Vein endothelial cell (primary cell): ENCODE results near the gene TELO2. TPM values are rescaled to one million over a fixed set of nuclear protein-coding genes. Genes with fewer than 3 reads are reported as not detected.

Source experiments
- total RNA-seq: library from RNA; depleted of rRNA; stranded (reverse); fragments of >200 nt; gene quantifications from 2 replicates; pipeline ENCODE4 v1.2.3, GENCODE V29; 2012

TELO2 gene
- total RNA-seq, result 27.9 and 32.3 TPM in 2 replicates

GRCh38 chr16:1492923-1493745 lies at the start of gene TELO2:
Gene TELO2 (plus strand): TSS chr16:1493360. CDS start chr16:1494282, 922 bp downstream.

GRCh38 chr16:1443980-1444729 lies 49.0 kb upstream of the TELO2 start, which contains the start of gene CCDC154:
Gene CCDC154 (minus strand): TSS chr16:1444556. CDS start chr16:1444322, 234 bp downstream.

GRCh38 chr16:1474796-1475551 lies 18.2 kb upstream of the TELO2 start, which contains the start of gene CLCN7:
Gene CLCN7 (minus strand): TSS chr16:1475028. CDS start chr16:1474974, 54 bp downstream.

GRCh38 chr16:1488619-1489018 lies 4.5 kb upstream of the TELO2 start, which contains the start of gene PTX4:
Gene PTX4 (minus strand): TSS chr16:1488944. CDS start chr16:1488909, 35 bp downstream.

GRCh38 chr16:1533443-1533951 lies 40.3 kb downstream of the TELO2 start, which contains the start of gene TMEM204:
Gene TMEM204 (plus strand): TSS chr16:1533666. CDS start chr16:1534276, 610 bp downstream.

Other genes with a start within 250 kb of the TELO2 start
- gene TPSD1, start 237.3 kb upstream of the TELO2 start, total RNA-seq, result not detected in 2 replicates
- gene UBE2I, start 183.7 kb upstream of the TELO2 start, total RNA-seq, result 69.9 and 73.2 TPM in 2 replicates
- gene BAIAP3, start 159.7 kb upstream of the TELO2 start, total RNA-seq, result 0.67 and 0.98 TPM in 2 replicates
- gene TSR3, start 141.5 kb upstream of the TELO2 start, total RNA-seq, result 51.9 and 69.6 TPM in 2 replicates
- 26.6 and 30.1 TPM in 2 replicates for gene GNPTG, start 141.4 kb upstream of the TELO2 start, total RNA-seq
- 11.4 and 15.9 TPM in 2 replicates for gene UNKL, start 78.7 kb upstream of the TELO2 start, total RNA-seq
- gene UQCC4, start 72.6 kb upstream of the TELO2 start, total RNA-seq, result 12.7 and 15.4 TPM in 2 replicates
- 0.19 TPM in 1 of 2 replicates, not detected in the other for gene PERCC1, start 62.3 kb upstream of the TELO2 start, total RNA-seq
- gene CCDC154, start 48.8 kb upstream of the TELO2 start, total RNA-seq, result under 0.01 and 0.10 TPM in 2 replicates
- gene CLCN7, start 18.3 kb upstream of the TELO2 start, total RNA-seq, result 57.7 and 96.7 TPM in 2 replicates
- 0.19 TPM in 1 of 2 replicates, not detected in the other for gene PTX4, start 4.4 kb upstream of the TELO2 start, total RNA-seq
- 39.1 and 47.4 TPM in 2 replicates for gene TMEM204, start 40.3 kb downstream of the TELO2 start, total RNA-seq
- 19.9 and 22.2 TPM in 2 replicates for gene IFT140, start 118.7 kb downstream of the TELO2 start, total RNA-seq
- 19.9 and 20.0 TPM in 2 replicates for gene CRAMP1, start 119.0 kb downstream of the TELO2 start, total RNA-seq
- 94.1 and 98.6 TPM in 2 replicates for gene JPT2, start 184.9 kb downstream of the TELO2 start, total RNA-seq
- gene MAPK8IP3, start 212.8 kb downstream of the TELO2 start, total RNA-seq, result 52.2 and 62.4 TPM in 2 replicates